Measurements from ENCODE around the gene CAMK4.

DNA sequence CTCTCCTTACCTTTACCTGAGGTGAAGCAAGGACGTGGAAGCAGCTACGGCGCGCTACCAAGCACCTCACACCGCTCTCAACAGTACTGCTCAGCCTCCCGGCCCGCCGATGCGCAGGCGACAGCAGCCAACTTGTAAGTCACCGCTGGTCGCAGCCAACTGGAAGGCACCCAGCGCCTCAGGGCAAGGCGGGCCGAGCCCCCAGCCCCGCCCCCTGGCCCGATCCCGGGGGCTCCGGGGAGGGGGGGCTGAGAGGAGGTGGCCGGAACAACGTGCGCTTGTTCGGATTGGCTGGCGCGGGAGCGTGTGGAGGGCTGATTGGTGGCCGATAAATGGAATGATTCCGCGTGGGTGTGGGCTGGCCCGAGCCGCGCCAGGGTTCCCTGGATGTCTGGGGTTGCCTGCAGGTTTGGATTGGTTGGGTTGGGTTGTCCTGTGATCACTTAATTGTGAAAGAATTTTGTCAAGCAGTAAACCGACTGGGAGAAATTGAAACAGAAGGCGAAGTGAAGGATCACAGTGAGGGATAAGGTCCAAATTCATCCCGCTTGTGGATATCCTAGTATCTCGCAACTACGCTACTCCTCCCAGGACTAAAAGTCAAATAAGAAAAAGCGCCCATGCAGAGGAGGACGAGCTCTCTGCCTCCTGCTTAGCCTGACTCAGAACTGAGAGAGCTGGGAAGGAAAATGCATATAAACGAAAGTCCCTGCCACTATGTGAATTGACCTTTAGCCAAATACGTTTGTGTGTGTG is 288.4 kb downstream of the CAMK4 start, which contains the start of gene STARD4:
- TF ChIP-seq, protein P1, sequence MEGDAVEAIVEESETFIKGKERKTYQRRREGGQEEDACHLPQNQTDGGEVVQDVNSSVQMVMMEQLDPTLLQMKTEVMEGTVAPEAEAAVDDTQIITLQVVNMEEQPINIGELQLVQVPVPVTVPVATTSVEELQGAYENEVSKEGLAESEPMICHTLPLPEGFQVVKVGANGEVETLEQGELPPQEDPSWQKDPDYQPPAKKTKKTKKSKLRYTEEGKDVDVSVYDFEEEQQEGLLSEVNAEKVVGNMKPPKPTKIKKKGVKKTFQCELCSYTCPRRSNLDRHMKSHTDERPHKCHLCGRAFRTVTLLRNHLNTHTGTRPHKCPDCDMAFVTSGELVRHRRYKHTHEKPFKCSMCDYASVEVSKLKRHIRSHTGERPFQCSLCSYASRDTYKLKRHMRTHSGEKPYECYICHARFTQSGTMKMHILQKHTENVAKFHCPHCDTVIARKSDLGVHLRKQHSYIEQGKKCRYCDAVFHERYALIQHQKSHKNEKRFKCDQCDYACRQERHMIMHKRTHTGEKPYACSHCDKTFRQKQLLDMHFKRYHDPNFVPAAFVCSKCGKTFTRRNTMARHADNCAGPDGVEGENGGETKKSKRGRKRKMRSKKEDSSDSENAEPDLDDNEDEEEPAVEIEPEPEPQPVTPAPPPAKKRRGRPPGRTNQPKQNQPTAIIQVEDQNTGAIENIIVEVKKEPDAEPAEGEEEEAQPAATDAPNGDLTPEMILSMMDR (IDR thresholded peaks at IDR 0.05), result no peak
- no peak for TF ChIP-seq POLR2A (IDR thresholded peaks at IDR 0.05)
